CMK (cell line): Measurements from ENCODE around the gene FYN.

Experiments
- DNase-seq: peaks from one replicate; pipeline ENCODE4 v3.0.0-alpha.2; 2010; ENCODE audit warnings: low read depth

The FYN gene

GRCh38 chr6:111707773-111708172 is 165.5 kb downstream of the FYN start:
- DNase-seq = no peak

GRCh38 chr6:111706841-111707391 is 166.3 kb downstream of the FYN start:
- no peak for DNase-seq

GRCh38 chr6:111703723-111704122 is 169.5 kb downstream of the FYN start:
- DNase-seq = no peak

- DNase-seq = no peak
Observed at GRCh38 chr6:111702268-111702667, 171.0 kb downstream of the FYN start.

- no peak for DNase-seq
Observed at GRCh38 chr6:111701146-111701545, 172.1 kb downstream of the FYN start.

- no peak for DNase-seq
Observed at GRCh38 chr6:111700135-111700690, 173.0 kb downstream of the FYN start.

- no peak for DNase-seq
Observed at GRCh38 chr6:111699123-111699522, 174.1 kb downstream of the FYN start.

- DNase-seq = no peak
Observed at GRCh38 chr6:111696814-111697213, 176.4 kb downstream of the FYN start.

- DNase-seq = no peak
Observed at GRCh38 chr6:111692327-111693164, 180.7 kb downstream of the FYN start.

- no peak for DNase-seq
Observed at GRCh38 chr6:111691345-111692225, 181.7 kb downstream of the FYN start.

GRCh38 chr6:111689946-111690345 is 183.3 kb downstream of the FYN start:
- DNase-seq = no peak

- no peak for DNase-seq
Observed at GRCh38 chr6:111689419-111689818, 183.8 kb downstream of the FYN start.

- no peak for DNase-seq
Observed at GRCh38 chr6:111688331-111688730, 184.9 kb downstream of the FYN start.

- no peak for DNase-seq
Observed at GRCh38 chr6:111687652-111688051, 185.6 kb downstream of the FYN start.

GRCh38 chr6:111686932-111687266 is 186.4 kb downstream of the FYN start:
- DNase-seq = no peak

- no peak for DNase-seq
Observed at GRCh38 chr6:111686249-111686931, 186.9 kb downstream of the FYN start.

GRCh38 chr6:111685526-111685925 is 187.7 kb downstream of the FYN start:
- no peak for DNase-seq

GRCh38 chr6:111685058-111685457 is 188.2 kb downstream of the FYN start:
- no peak for DNase-seq

- no peak for DNase-seq
Observed at GRCh38 chr6:111683749-111684267, 189.4 kb downstream of the FYN start.

- no peak for DNase-seq
Observed at GRCh38 chr6:111683157-111683556, 190.1 kb downstream of the FYN start.

- no peak for DNase-seq
Observed at GRCh38 chr6:111681860-111682259, 191.4 kb downstream of the FYN start.
